ENCODE data around the gene PAK5. TPM values are rescaled to one million over a fixed set of nuclear protein-coding genes. Genes with fewer than 3 reads are reported as not detected.

Gene PAK5
- polyA plus RNA-seq, 2 of the 4 experiments (the other 2 are of a cell fraction), result 0.01 TPM; not detected in 1

DNA sequence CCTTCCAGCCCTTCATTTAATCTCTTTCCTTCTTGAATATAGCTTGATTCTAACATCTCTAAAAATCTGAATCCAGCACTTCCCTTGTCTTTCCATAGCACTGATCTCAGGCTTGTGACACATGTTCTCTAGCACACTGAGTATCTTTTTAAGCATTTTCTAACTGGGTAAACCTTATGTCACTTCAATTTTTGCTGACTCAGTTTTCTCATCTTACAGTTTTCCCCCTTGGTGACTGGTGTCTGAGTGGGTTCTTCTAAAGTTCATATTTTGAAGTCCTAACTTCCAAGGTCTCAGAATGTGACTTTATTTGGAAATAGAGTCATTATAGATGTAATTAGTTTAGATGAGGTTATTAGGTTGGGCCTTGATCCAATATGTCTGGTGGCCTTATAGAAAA is 153.9 kb downstream of the PAK5 start:
- TF ChIP-seq, protein P1, sequence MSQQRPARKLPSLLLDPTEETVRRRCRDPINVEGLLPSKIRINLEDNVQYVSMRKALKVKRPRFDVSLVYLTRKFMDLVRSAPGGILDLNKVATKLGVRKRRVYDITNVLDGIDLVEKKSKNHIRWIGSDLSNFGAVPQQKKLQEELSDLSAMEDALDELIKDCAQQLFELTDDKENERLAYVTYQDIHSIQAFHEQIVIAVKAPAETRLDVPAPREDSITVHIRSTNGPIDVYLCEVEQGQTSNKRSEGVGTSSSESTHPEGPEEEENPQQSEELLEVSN (IDR thresholded peaks at IDR 0.05; ENCODE audit: borderline replicate concordance, low read depth), result no peak
- peak; percentile 97 for TF ChIP-seq MAFK (IDR thresholded peaks at IDR 0.05; ENCODE audit: partially characterized antibody)
- Histone ChIP-seq H3K27ac (no peak overlapping the region), H3K4me2 (no peak overlapping the region), H3K4me3 (no peak overlapping the region), H3K9me3 (no peaks in the 10 kb centered on the region), H3K4me1 (no peaks in the 10 kb centered on the region)
- no peak for ATAC-seq
- FAIRE-seq, result no peak
- DNase-seq (ENCODE audit: low read depth in 1 of 2, low spot score in 1 of 2), result no peak
- ChIA-PET CTCF (no interaction called here), POLR2A (no interaction called here)

DNA sequence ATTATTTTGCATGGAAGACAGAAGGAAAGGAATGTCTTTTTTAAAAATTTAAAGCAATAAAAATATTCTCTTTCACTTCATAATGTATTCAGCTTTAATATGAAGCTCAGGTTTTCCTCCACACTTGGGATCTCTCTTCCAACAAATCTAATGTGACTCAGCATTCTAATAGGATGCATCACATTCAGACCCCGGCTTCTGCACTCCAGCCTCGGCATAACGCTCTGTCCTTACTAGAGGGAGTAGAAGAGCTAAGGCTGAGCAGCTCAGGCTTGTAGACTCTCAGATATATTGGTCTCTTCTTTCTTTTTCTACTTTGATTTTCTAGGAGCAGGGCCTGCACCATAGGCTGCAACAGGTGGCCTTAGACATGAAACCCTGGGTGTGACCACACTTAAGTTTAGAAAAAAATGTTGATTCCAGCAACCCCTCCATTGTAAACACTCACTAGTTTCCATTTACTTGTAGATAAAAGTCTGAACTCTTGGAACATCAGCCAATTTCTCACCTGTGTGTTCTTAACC is 161.7 kb downstream of the PAK5 start:
- no peaks in the 10 kb centered on the region for H3K4me1 ChIP-seq
- no peak for FAIRE-seq
- ChIA-PET POLR2A (no interaction called here), CTCF (no interaction called here)
- no peak for ATAC-seq
- no peak for TF ChIP-seq NFE2L2 (conservative IDR thresholded peaks at IDR 0.05; ENCODE audit: low read length)
- TF ChIP-seq POLR2AphosphoS2 (conservative IDR thresholded peaks at IDR 0.05; ENCODE audit: low read length), result no peak
- TF ChIP-seq MAZ (IDR thresholded peaks at IDR 0.05; ENCODE audit: borderline replicate concordance, low read depth, low read length), result no peak
- TF ChIP-seq KDM5A (IDR thresholded peaks at IDR 0.05), result no peak
- TF ChIP-seq, protein P2, sequence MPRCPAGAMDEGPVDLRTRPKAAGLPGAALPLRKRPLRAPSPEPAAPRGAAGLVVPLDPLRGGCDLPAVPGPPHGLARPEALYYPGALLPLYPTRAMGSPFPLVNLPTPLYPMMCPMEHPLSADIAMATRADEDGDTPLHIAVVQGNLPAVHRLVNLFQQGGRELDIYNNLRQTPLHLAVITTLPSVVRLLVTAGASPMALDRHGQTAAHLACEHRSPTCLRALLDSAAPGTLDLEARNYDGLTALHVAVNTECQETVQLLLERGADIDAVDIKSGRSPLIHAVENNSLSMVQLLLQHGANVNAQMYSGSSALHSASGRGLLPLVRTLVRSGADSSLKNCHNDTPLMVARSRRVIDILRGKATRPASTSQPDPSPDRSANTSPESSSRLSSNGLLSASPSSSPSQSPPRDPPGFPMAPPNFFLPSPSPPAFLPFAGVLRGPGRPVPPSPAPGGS (IDR thresholded peaks at IDR 0.05), result no peak
- TF ChIP-seq TP53 (CRISPR knock-in tag; IDR thresholded peaks at IDR 0.05), result no peak
- TF ChIP-seq, protein P3, sequence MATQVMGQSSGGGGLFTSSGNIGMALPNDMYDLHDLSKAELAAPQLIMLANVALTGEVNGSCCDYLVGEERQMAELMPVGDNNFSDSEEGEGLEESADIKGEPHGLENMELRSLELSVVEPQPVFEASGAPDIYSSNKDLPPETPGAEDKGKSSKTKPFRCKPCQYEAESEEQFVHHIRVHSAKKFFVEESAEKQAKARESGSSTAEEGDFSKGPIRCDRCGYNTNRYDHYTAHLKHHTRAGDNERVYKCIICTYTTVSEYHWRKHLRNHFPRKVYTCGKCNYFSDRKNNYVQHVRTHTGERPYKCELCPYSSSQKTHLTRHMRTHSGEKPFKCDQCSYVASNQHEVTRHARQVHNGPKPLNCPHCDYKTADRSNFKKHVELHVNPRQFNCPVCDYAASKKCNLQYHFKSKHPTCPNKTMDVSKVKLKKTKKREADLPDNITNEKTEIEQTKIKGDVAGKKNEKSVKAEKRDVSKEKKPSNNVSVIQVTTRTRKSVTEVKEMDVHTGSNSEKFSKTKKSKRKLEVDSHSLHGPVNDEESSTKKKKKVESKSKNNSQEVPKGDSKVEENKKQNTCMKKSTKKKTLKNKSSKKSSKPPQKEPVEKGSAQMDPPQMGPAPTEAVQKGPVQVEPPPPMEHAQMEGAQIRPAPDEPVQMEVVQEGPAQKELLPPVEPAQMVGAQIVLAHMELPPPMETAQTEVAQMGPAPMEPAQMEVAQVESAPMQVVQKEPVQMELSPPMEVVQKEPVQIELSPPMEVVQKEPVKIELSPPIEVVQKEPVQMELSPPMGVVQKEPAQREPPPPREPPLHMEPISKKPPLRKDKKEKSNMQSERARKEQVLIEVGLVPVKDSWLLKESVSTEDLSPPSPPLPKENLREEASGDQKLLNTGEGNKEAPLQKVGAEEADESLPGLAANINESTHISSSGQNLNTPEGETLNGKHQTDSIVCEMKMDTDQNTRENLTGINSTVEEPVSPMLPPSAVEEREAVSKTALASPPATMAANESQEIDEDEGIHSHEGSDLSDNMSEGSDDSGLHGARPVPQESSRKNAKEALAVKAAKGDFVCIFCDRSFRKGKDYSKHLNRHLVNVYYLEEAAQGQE (IDR thresholded peaks at IDR 0.05), result no peak
- no peak for TF ChIP-seq BHLHE40 (IDR thresholded peaks at IDR 0.05; ENCODE audit: low read depth, low read length)
- TF ChIP-seq CBX8 (IDR thresholded peaks at IDR 0.05), result no peak
- TF ChIP-seq, protein P4, sequence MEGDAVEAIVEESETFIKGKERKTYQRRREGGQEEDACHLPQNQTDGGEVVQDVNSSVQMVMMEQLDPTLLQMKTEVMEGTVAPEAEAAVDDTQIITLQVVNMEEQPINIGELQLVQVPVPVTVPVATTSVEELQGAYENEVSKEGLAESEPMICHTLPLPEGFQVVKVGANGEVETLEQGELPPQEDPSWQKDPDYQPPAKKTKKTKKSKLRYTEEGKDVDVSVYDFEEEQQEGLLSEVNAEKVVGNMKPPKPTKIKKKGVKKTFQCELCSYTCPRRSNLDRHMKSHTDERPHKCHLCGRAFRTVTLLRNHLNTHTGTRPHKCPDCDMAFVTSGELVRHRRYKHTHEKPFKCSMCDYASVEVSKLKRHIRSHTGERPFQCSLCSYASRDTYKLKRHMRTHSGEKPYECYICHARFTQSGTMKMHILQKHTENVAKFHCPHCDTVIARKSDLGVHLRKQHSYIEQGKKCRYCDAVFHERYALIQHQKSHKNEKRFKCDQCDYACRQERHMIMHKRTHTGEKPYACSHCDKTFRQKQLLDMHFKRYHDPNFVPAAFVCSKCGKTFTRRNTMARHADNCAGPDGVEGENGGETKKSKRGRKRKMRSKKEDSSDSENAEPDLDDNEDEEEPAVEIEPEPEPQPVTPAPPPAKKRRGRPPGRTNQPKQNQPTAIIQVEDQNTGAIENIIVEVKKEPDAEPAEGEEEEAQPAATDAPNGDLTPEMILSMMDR (IDR thresholded peaks at IDR 0.05), result no peak
- TF ChIP-seq, protein P5, sequence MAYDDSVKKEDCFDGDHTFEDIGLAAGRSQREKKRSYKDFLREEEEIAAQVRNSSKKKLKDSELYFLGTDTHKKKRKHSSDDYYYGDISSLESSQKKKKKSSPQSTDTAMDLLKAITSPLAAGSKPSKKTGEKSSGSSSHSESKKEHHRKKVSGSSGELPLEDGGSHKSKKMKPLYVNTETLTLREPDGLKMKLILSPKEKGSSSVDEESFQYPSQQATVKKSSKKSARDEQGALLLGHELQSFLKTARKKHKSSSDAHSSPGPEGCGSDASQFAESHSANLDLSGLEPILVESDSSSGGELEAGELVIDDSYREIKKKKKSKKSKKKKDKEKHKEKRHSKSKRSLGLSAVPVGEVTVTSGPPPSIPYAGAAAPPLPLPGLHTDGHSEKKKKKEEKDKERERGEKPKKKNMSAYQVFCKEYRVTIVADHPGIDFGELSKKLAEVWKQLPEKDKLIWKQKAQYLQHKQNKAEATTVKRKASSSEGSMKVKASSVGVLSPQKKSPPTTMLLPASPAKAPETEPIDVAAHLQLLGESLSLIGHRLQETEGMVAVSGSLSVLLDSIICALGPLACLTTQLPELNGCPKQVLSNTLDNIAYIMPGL (CRISPR knock-in tag; IDR thresholded peaks at IDR 0.05; ENCODE audit: borderline replicate concordance), result no peak
- TF ChIP-seq, protein P6, sequence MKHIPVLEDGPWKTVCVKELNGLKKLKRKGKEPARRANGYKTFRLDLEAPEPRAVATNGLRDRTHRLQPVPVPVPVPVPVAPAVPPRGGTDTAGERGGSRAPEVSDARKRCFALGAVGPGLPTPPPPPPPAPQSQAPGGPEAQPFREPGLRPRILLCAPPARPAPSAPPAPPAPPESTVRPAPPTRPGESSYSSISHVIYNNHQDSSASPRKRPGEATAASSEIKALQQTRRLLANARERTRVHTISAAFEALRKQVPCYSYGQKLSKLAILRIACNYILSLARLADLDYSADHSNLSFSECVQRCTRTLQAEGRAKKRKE (CRISPR knock-in tag; IDR thresholded peaks at IDR 0.05; ENCODE audit: low read depth), result no peak
- no peak for TF ChIP-seq EHMT2 (IDR thresholded peaks at IDR 0.05; ENCODE audit: low read depth)
- H3K4me2 ChIP-seq, result no peak overlapping the region
- DNase-seq (ENCODE audit: low read depth in 1 of 2, low spot score in 1 of 2), result no peak
- H3K9me3 ChIP-seq, result no peaks in the 10 kb centered on the region
- no peak overlapping the region for H3K4me3 ChIP-seq
- no peak overlapping the region for H3K27ac ChIP-seq
- WGBS (ENCODE audit: missing lambda C conversion rate), result 18% methylated on average over 3 of the region's 3 CpGs
